GM12891 (cell line): Measurements from ENCODE around the gene BTNL3. TPM values are rescaled to one million over a fixed set of nuclear protein-coding genes. Genes with fewer than 3 reads are reported as not detected.

Experiments
- DNase-seq: peaks from one replicate; pipeline ENCODE4 v3.0.0; 2011; ENCODE audit warnings: low spot score; ENCODE audit not compliant: insufficient read length
- FAIRE-seq: peaks from 2 replicates; lab custom pipeline; 2011; peaks lifted over from hg19 to GRCh38; lab: Jason Lieb, UNC
- PAX5 ChIP-seq: IDR thresholded peaks from 2 replicates; pipeline ENCODE4 v1.6.1; 2011; ENCODE audit warnings: low read length, moderate library complexity, mild to moderate bottlenecking; ENCODE audit not compliant: insufficient read depth, severe bottlenecking
- POLR2A ChIP-seq: IDR thresholded peaks from 2 replicates; pipeline ENCODE4 v1.6.1; 2011; ENCODE audit warnings: low read depth, low read length, control low read depth
- POLR2AphosphoS5 ChIP-seq: IDR thresholded peaks from 2 replicates; pipeline ENCODE4 v1.6.1; 2011; ENCODE audit warnings: low read depth, low read length, control low read depth
- POU2F2 ChIP-seq: IDR thresholded peaks from 2 replicates; pipeline ENCODE4 v1.6.1; 2011; ENCODE audit warnings: low read depth, mild to moderate bottlenecking, control low read depth, low read length, moderate library complexity
- SPI1 ChIP-seq: IDR thresholded peaks from 2 replicates; pipeline ENCODE4 v1.6.1; 2011; ENCODE audit warnings: low read depth, low read length, control low read depth
- TAF1 ChIP-seq: IDR thresholded peaks from 2 replicates; pipeline ENCODE4 v1.6.1; 2011; ENCODE audit warnings: low read depth, low read length, control low read depth
- polyA plus RNA-seq: library from polyadenylated mRNA; unstranded; fragments of >200 nt; gene quantifications from one replicate; pipeline ENCODE4 v1.2.1, GENCODE V29; 2012; ENCODE audit warnings: low read depth, missing spikeins, inconsistent platforms; ENCODE audit not compliant: missing spikeins

Gene BTNL3
- not detected for polyA plus RNA-seq

GRCh38 chr5:180988592-180988991 lies at the start of gene BTNL3:
Gene BTNL3 (plus strand): TSS chr5:180988846. CDS start chr5:180989029, 183 bp downstream.
- DNase-seq = no peak
- FAIRE-seq = no peak
- TF ChIP-seq TAF1 = no peak
- TF ChIP-seq PAX5 = no peak
- no peak for TF ChIP-seq SPI1
- TF ChIP-seq POLR2AphosphoS5 = no peak
- no peak for TF ChIP-seq POU2F2
- TF ChIP-seq POLR2A = no peak

- DNase-seq = no peak
- no peak for FAIRE-seq
- TF ChIP-seq POU2F2 = no peak
- no peak for TF ChIP-seq POLR2AphosphoS5
- no peak for TF ChIP-seq PAX5
Measured at GRCh38 chr5:180950291-180950949, 38.2 kb upstream of the BTNL3 start.

GRCh38 chr5:180959661-180960060 lies 29.0 kb upstream of the BTNL3 start:
- no peak for FAIRE-seq
- TF ChIP-seq SPI1 (no peak), POLR2A (no peak)
- no peak for DNase-seq

- FAIRE-seq (no peak), DNase-seq (no peak)
- TF ChIP-seq PAX5 (no peak), POLR2AphosphoS5 (no peak), SPI1 (no peak), TAF1 (no peak), POLR2A (no peak)
Measured at GRCh38 chr5:180960209-180960608, 28.4 kb upstream of the BTNL3 start.

GRCh38 chr5:180969406-180969805 lies 19.2 kb upstream of the BTNL3 start:
- FAIRE-seq (no peak), DNase-seq (no peak)
- no peak for TF ChIP-seq POLR2A
- no peak for TF ChIP-seq POLR2AphosphoS5
- no peak for TF ChIP-seq PAX5
- TF ChIP-seq TAF1 = no peak
- no peak for TF ChIP-seq SPI1
- no peak for TF ChIP-seq POU2F2

- DNase-seq (no peak), FAIRE-seq (no peak)
- TF ChIP-seq TAF1 (no peak), POLR2A (no peak), SPI1 (no peak), POLR2AphosphoS5 (no peak), POU2F2 (no peak), PAX5 (no peak)
Measured at GRCh38 chr5:180970336-180970735, 18.3 kb upstream of the BTNL3 start.

- TF ChIP-seq POLR2AphosphoS5 (no peak), POLR2A (no peak), PAX5 (no peak), SPI1 (no peak), POU2F2 (no peak), TAF1 (no peak)
- FAIRE-seq (no peak), DNase-seq (no peak)
Measured at GRCh38 chr5:180970875-180971274, 17.8 kb upstream of the BTNL3 start.

GRCh38 chr5:180974612-180975315 lies 13.9 kb upstream of the BTNL3 start:
- DNase-seq = no peak
- no peak for FAIRE-seq
- no peak for TF ChIP-seq PAX5
- TF ChIP-seq POLR2AphosphoS5 = no peak
- TF ChIP-seq POU2F2 = no peak
- no peak for TF ChIP-seq TAF1
- TF ChIP-seq POLR2A = no peak
- TF ChIP-seq SPI1 = no peak

- FAIRE-seq (no peak), DNase-seq (peak; percentile 22)
- TF ChIP-seq TAF1 (no peak), POU2F2 (0 out of 2 replicates have a peak, but pooled peaks have one; percentile 25)
Measured at GRCh38 chr5:180975338-180975737, 13.3 kb upstream of the BTNL3 start.

GRCh38 chr5:180976518-180976917 lies 12.1 kb upstream of the BTNL3 start:
- TF ChIP-seq POU2F2 (no peak), SPI1 (no peak), POLR2A (no peak), TAF1 (no peak), PAX5 (no peak), POLR2AphosphoS5 (no peak)
- DNase-seq = no peak
- FAIRE-seq = peak; percentile 85
